Body of pancreas (tissue), 4 donors: ENCODE measurements around the gene DYNAP. TPM values are rescaled to one million over a fixed set of nuclear protein-coding genes. Genes with fewer than 3 reads are reported as not detected.
A peak's percentile ranks its signal among the peaks of the same experiment; 100 is the strongest.

Experiments used
- ATAC-seq: fragments of 150-250 bp; one replicate; pipeline ENCODE4 v1.9.1; 2016
- DNase-seq, 4 donors: peaks; one replicate each; pipeline ENCODE4 v3.0.0-alpha.2; 2019
- H3K27ac ChIP-seq, 4 donors: fragments of 200-600 bp; sonication (generic); 1 replicate in 3 of 4; 2 replicates in 1 of 4; pipeline versions ENCODE4 v1.5.1 to v1.6.1; 2016 to 2019; ENCODE audit warnings: mild to moderate bottlenecking in 1 of 4, mixed read lengths in 1 of 4, moderate library complexity in 1 of 4
- H3K27me3 ChIP-seq, 2 donors: fragments of 200-600 bp; sonication (generic); one replicate each; pipeline ENCODE4 v1.6.0; 2016; ENCODE audit warnings: mild to moderate bottlenecking in 1 of 2
- H3K36me3 ChIP-seq, 2 donors: fragments of 200-600 bp; sonication (generic); replicated peaks in 1 of 2; 2 replicates each; pipeline ENCODE4 v1.5.1; 2016; ENCODE audit warnings: low read depth in 2 of 2; ENCODE audit not compliant: insufficient read depth in 1 of 2
- H3K4me1 ChIP-seq: fragments of 200-600 bp; sonication (generic); one replicate; pipeline ENCODE4 v1.6.0; 2016
- H3K4me3 ChIP-seq, 2 donors: fragments of 200-600 bp; sonication (generic); 1 replicate in 1 of 2; 2 replicates in 1 of 2; pipeline ENCODE4 v1.5.1; 2016 to 2019
- H3K9me3 ChIP-seq, 3 donors: fragments of 200-600 bp; sonication (generic); 1 replicate in 2 of 3; 2 replicates in 1 of 3; pipeline ENCODE4 v1.5.1; 2016
- POLR2A ChIP-seq, 3 donors: fragments of 450-650 bp; IDR thresholded peaks; one replicate each; pipeline ENCODE4 v1.6.1; 2016; ENCODE audit warnings: antibody characterized with exemption in 3 of 3, mild to moderate bottlenecking in 2 of 3
- WGBS, 2 donors: methylation state at CpG; one replicate each; pipeline ENCODE4 v1.1.5; 2017; 5-methylcytosine and 5-hydroxymethylcytosine counted together
- intact Hi-C: fragments of 100-400 bp; cut with DNase I; formaldehyde crosslinking; loops from one replicate; pipeline ENCODE4 v1.15.1; 2023
- total RNA-seq, 2 donors: library from RNA; depleted of rRNA; stranded (reverse); fragments of >200 nt; gene quantifications; one replicate each; pipeline ENCODE4 v1.1.0, GENCODE V29; 2016
- TF ChIP-seq, protein P1 (sequence below), 7 experiments: fragments of 450-650 bp in 4 of 7; fragments of 200-600 bp in 3 of 7; sonication (generic) in 3 of 7; IDR thresholded peaks; one replicate each; pipeline ENCODE4 v1.5.1; 2016 to 2019; ENCODE audit warnings: antibody characterized with exemption in 7 of 7

The DYNAP gene
- total RNA-seq, 2 donors from 2014 or later = not detected

DNA sequence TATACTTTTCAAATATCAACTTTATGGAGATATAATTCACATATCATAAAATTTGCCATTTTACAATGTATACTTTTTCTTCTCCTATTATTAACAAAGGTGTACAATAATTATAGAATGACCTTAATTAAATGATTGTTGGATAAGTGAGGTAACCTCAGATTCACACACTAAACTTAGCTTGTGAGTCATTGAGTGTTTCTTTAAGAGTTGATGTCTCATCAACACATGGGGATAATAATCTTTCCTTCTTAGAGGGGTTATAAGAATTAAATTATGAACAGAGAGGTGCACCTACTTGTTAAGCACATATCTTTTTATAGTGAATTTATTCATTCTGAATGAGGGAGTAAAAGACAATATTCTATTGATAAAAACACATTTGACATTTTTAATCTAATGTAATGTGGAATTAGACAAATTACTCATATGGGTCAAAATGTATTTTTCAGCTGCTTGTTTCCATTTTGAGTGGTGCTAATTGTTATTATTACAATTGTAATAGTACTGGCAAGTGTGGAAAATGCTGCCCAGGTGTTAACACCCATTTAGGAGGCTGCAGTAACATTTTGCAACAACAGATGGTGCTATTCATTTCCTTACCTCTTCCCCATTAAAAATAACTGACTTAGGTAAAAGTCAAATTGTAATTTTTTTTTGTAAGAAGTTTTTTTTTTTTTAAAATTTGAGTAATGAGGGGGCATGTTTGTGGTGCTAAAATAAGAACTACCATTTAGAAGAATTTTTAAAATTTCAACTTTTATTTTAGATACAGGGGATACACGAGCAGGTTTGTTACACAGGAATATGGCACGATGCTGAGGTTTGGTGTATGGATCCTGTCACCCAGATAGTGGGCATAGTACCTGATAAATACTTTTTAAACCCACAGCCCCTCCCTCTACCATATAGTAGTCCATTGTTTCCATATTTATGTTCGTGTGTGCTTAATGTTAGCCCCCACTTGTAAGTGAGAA, 32.1 kb upstream of the DYNAP start:
- H3K27ac ChIP-seq = no peak overlapping the region
- no peaks in the 10 kb centered on the region for H3K9me3 ChIP-seq
- no peaks in the 10 kb centered on the region for H3K4me1 ChIP-seq
- H3K27me3 ChIP-seq = no peaks in the 10 kb centered on the region
- ATAC-seq (no peak), DNase-seq (peak in 2 of 4 donors; percentile 28 to 33)
- no peak overlapping the region for H3K4me3 ChIP-seq
- WGBS, 2 donors = 69 to 80% methylated on average over 3 of the region's 3 CpGs
- TF ChIP-seq, protein P1, sequence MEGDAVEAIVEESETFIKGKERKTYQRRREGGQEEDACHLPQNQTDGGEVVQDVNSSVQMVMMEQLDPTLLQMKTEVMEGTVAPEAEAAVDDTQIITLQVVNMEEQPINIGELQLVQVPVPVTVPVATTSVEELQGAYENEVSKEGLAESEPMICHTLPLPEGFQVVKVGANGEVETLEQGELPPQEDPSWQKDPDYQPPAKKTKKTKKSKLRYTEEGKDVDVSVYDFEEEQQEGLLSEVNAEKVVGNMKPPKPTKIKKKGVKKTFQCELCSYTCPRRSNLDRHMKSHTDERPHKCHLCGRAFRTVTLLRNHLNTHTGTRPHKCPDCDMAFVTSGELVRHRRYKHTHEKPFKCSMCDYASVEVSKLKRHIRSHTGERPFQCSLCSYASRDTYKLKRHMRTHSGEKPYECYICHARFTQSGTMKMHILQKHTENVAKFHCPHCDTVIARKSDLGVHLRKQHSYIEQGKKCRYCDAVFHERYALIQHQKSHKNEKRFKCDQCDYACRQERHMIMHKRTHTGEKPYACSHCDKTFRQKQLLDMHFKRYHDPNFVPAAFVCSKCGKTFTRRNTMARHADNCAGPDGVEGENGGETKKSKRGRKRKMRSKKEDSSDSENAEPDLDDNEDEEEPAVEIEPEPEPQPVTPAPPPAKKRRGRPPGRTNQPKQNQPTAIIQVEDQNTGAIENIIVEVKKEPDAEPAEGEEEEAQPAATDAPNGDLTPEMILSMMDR (IDR thresholded peaks at IDR 0.05) = peak; percentile 25 to 89 (median 73)
- TF ChIP-seq POLR2A (IDR thresholded peaks at IDR 0.05) = no peak
- intact Hi-C loops = loop anchor here (10.0 kb wide), 2 partner anchors 86 to 116 kb away; no protein-coding TSS in a partner anchor
- H3K36me3 ChIP-seq = no peaks in the 10 kb centered on the region

- TF ChIP-seq, protein P1 (IDR thresholded peaks at IDR 0.05) = no peak
- no peak for TF ChIP-seq POLR2A (IDR thresholded peaks at IDR 0.05)
- H3K4me3 ChIP-seq = no peak overlapping the region
- no peak overlapping the region for H3K27ac ChIP-seq
- intact Hi-C loops = no loop called here
- DNase-seq (no peak), ATAC-seq (no peak)
- H3K27me3 ChIP-seq = no peaks in the 10 kb centered on the region
- 54 to 69% methylated on average over 1 of the region's 1 CpG for WGBS, 2 donors
- no peaks in the 10 kb centered on the region for H3K36me3 ChIP-seq
- no peaks in the 10 kb centered on the region for H3K9me3 ChIP-seq
- no peaks in the 10 kb centered on the region for H3K4me1 ChIP-seq
Measured at GRCh38 chr18:54561706-54562267, 29.3 kb upstream of the DYNAP start.

GRCh38 chr18:54580202-54580729, 10.8 kb upstream of the DYNAP start:
- Histone ChIP-seq H3K4me3 (no peak overlapping the region), H3K9me3 (no peaks in the 10 kb centered on the region), H3K27ac (no peak overlapping the region), H3K27me3 (no peaks in the 10 kb centered on the region), H3K36me3 (no peaks in the 10 kb centered on the region), H3K4me1 (no peaks in the 10 kb centered on the region)
- TF ChIP-seq, protein P1 (IDR thresholded peaks at IDR 0.05) = no peak
- TF ChIP-seq POLR2A (IDR thresholded peaks at IDR 0.05) = no peak
- no peak for ATAC-seq
- WGBS, 2 donors = 70 to 74% methylated on average over 3 of the region's 3 CpGs
- DNase-seq = no peak
- intact Hi-C loops = no loop called here

- intact Hi-C loops = no loop called here
- ATAC-seq = no peak
- Histone ChIP-seq H3K9me3 (no peaks in the 10 kb centered on the region), H3K4me3 (no peak overlapping the region), H3K36me3 (no peaks in the 10 kb centered on the region), H3K27me3 (no peaks in the 10 kb centered on the region), H3K27ac (no peak overlapping the region), H3K4me1 (no peaks in the 10 kb centered on the region)
- WGBS, 2 donors = 36 to 47% methylated on average over 1 of the region's 1 CpG
- DNase-seq = no peak
- no peak for TF ChIP-seq POLR2A (IDR thresholded peaks at IDR 0.05)
- TF ChIP-seq, protein P1 (IDR thresholded peaks at IDR 0.05) = no peak
Measured at GRCh38 chr18:54584065-54584464, 7.0 kb upstream of the DYNAP start.
